HL-60/S4 treated with phorbol 12-myristate 13-acetate at 8.2 ng/mL for 4 days and 3 days (cell line): Measurements from ENCODE around the gene DNAJC19.
"Not testable (repeated sequence)": the region's sequence is repeated elsewhere in the genome, so short reads cannot be mapped to it uniquely, and the experiment has no call there.

ENCODE experiments used
- in situ Hi-C: fragments of 300-500 bp; cut with MboI; formaldehyde crosslinking; loops from 2 replicates; pipeline ENCODE4 v1.15.0; 2022; ENCODE audit warnings: low sequenced_read_pairs

The DNAJC19 gene

DNA sequence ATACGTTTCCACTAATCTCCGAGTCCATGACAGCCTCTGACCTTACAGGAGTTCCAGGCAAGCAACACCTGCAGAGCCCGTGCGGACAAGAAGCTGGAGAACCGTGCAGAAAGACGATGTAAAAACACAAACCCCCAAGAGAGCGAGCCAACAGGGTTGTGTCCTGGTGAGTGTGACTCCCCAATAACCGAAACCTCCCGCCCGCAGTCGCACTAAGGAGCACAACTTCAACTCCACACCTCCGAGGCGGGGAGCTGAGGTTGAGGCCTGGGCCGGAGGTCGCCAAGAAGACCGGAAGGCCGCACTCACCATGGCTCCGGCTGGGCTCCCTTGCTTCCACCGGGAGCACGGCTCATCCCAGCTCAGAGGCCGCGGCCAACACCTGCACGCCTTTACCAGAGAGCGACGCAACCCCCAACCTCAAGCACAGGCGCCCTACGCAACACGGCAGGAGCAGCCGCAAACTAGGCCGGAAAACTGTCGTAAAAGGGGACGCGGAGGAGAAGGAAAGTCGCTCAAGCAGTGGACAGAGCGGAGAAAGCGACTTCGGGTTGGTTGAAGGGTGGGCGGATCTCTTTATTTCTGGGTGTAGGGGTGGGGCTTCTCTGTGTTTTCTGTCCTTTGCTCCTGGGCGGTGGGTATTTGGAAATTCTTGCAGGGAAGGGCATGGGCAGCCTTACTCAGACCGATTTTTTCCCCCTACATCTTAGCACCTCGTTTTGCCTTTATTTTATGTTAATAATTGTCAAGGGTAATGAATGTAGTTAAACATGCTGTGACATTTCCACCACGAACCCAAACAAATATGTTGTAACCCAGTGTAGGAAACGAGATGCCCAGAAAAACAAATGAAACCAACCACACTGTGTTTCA lies at the start of gene DNAJC19:
DNAJC19 (minus strand) TSS at position 446 of the 873 bp plus-strand sequence; CDS start at position 312, 134 bp downstream.
- in situ Hi-C loops, result no loop called here

DNA sequence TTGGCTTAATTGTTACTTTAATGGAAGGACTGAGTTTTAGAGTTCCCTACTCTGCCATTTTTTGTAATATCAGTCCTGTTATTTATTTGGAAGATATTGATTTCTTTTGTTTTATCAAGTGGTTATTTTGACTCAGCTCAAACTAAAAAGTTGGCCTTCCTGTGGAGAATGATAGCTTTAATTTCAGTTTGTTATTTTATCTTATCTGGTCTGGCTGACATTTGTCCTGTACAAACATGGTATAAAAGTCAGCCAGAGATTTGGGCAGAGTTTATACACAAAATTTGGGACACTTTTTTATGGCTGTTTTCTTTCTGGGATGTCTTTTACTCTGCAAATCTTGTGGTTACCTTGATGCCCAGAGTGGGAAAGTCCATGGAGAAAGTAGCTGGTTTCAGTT lies 41.4 kb upstream of the DNAJC19 start:
- in situ Hi-C loops, result no loop called here

DNA sequence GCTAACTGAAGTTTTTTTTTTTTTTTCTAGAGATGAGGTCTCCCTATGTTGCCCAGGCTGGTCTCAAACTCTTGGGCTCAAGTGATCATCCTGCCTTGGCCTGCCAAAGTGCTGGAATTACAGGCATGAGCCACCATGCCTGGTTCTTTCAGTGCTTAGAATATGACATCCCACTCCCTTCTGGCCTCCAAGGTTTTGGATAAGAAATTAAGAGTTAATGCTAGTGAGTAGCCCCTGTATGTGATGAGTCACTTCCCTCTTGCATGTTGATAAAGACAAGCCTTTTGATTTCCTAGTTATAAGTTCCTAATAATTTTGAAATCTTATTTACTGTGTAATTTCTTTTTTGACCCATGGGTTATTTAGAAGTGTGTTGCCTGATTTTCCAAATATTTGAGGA lies 35.7 kb upstream of the DNAJC19 start:
- in situ Hi-C loops, result no loop called here

DNA sequence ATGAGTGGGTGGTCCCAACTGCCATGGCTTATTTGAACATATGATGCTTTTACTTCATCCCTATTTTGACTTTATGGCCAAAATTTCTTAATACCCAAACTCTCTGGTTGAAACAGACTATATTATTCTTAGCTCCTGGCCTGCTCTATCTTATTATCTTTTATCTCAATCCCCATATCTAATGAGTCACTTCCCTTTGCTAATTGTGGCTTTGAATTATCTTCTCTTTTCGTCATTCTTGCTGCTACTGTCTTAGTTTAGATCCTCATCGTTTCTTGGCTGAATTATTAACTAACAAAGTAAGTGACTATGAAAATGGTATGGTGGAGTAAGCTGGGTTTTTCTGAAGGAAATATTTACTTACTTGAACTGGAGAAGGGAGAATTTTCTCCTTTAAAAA lies 28.2 kb upstream of the DNAJC19 start:
- in situ Hi-C loops, result no loop called here

DNA sequence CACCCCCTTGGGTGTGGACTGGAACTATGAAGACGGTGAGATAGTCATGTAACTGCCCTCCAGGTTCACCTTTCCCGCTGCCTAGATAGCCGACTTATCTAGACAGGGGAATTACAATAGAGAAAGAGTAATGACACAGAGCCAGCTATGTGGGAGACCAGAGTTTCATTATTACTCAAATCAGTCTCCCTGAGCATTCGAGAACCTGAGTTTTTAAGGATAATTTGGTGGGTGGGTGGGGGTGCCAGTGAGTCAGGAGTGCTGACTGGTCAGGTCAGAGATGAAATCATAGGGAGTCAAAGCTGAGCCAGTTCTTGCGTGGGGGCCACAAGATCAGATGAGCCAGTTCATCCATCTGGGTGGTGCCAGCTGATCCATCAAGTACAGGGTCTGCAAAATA lies 19.7 kb upstream of the DNAJC19 start:
- in situ Hi-C loops, result no loop called here

DNA sequence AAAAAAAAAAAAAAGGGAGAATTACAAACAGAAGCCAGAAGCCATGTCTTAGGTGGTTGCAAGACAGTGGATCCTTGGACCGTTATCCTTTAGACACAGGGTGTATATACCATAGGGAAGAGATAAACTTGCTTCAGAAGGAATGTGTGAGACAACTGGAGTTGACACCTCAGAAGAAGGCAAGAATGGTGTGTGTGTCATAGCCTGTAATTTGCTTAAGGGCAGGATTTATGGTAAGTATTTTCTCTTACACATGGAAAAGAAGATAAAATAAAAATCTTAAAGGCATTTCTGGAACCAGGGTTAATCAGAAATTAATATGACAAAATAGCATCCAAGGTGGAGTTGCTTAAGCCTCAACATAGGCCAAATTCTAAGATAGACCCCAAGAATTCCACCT lies 19.3 kb upstream of the DNAJC19 start:
- in situ Hi-C loops, result no loop called here

- in situ Hi-C loops, result no loop called here
Measured at GRCh38 chr3:181007262-181007661, 17.7 kb upstream of the DNAJC19 start.

GRCh38 chr3:181006541-181006940 lies 17.0 kb upstream of the DNAJC19 start:
- in situ Hi-C loops, result no loop called here

- in situ Hi-C loops, result not testable (repeated sequence)
Measured at GRCh38 chr3:181003469-181003868, 13.9 kb upstream of the DNAJC19 start.

DNA sequence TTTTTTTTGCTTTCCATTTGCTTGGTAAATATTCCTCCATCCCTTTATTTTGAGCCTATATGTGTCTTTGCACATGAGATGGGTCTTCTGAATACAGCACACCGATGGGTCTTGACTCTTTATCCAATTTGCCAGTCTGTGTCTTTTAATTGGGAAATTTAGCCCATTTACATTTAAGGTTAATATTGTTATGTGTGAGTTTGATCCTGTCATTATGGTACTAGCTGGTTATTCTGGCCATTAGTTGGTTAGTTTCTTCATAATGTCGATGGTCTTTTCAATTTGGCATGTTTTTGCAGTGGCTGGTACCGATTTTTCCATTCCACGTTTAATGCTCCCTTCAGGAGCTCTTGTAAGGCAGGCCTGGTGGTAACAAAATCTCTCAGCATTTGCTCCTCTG lies 12.8 kb upstream of the DNAJC19 start:
- in situ Hi-C loops, result not testable (repeated sequence)

DNA sequence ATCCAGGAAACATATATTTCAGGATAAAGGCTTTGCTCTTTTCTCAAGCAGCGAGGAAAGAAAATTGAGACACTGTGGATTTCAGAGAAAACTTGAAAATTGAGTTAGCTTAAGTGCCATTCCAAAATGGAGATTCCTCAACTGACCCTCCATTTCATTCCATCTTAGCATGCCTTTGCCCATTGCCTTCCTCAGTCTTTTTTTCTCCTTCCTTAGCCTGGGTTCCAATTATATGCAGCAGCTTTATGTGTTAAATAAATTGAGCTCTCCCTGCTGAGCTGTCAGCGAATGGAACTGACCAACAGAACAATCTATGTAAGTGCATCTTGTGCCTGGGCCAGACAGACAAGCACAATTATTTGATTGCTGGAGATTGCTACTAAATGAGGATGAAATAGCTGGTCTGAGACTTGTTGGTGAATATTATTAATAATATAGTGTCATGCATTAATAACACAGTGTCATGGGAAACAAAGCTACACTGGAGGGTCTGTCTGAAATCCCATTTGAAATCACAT lies 6.9 kb upstream of the DNAJC19 start:
- in situ Hi-C loops, result no loop called here

GRCh38 chr3:180990505-180990904 lies 969 bp upstream of the DNAJC19 start:
- in situ Hi-C loops, result no loop called here

DNA sequence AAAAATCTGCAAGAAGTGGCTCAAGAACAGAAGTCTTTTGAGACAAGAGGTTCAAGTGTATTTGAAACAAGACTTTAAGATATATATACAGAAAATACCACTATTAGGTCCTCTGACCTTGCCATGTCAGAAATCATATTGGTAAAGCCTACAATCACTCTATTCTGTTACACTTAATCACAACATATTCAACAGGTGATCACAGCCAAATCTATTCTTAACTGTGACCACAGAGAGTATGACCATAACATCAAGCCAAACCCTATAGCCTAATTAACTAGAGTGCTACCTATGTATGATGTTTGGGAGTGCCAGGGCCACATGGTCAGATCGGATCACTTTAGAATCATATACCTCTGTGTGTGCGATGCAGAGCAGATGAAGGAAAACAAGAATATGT lies 2.2 kb downstream of the DNAJC19 start:
- in situ Hi-C loops, result no loop called here

DNA sequence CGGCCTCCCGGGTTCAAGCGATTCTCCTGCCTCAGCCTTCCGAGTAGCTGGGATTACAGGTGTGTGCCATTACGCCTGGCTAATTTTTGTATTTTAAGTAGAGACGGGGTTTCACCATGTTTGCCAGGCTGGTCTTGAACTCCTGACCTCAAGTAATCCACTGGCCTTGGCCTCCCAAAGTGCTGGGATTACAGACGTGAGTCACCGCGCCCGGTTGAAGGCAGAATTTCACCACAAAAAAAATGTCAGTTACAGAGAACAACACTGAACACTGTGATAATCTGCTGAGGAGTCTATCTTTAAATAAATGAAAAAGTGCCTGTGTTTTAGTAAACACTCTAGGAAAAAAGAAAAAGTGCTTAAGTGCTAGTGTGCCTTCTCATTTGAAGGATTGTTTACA lies 3.2 kb downstream of the DNAJC19 start:
- in situ Hi-C loops, result not testable (repeated sequence)

DNA sequence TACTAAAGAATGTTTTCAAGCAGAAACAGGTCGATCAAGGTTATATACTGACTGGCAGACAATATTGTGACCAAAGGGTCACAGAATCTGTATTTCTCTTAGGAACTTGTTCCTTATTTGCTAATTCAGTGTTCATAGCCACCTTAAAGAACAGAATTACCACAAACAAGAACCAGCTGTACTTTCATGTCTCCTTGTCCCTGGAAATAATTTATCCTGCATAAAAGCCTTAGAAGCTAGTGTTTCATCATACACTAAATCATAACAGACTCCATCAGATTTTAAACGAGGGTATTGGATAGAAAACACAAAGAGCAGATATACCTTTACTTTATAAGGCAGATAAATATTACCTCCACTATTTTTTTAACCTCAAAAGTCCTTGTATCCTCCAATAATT lies 6.4 kb downstream of the DNAJC19 start:
- in situ Hi-C loops, result no loop called here

GRCh38 chr3:180981912-180982311 lies 7.6 kb downstream of the DNAJC19 start:
- in situ Hi-C loops, result no loop called here

DNA sequence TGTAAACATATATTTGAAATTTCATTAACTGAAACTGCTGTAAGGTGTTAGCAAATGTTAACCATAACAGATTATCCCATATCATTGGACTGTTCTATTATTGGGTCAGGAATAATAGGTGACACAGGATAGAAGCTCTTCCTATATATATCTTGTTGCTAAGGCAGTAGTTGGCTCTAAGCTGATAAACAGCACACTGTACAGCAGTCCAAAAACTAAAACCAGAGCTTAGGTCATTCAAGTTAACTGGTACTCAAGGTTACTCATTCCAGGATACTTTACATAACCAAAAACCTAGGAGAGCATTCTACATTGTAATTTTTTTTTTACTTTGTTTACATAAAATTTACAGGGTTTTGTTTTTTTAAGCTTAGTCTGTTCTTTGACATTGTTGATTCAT lies 8.9 kb downstream of the DNAJC19 start:
- in situ Hi-C loops, result no loop called here

- in situ Hi-C loops, result no loop called here
Measured at GRCh38 chr3:180979961-180980360, 9.6 kb downstream of the DNAJC19 start.

GRCh38 chr3:180977498-180977897 lies 12.0 kb downstream of the DNAJC19 start:
- in situ Hi-C loops, result no loop called here

GRCh38 chr3:180974286-180974685 lies 15.2 kb downstream of the DNAJC19 start:
- in situ Hi-C loops, result no loop called here

DNA sequence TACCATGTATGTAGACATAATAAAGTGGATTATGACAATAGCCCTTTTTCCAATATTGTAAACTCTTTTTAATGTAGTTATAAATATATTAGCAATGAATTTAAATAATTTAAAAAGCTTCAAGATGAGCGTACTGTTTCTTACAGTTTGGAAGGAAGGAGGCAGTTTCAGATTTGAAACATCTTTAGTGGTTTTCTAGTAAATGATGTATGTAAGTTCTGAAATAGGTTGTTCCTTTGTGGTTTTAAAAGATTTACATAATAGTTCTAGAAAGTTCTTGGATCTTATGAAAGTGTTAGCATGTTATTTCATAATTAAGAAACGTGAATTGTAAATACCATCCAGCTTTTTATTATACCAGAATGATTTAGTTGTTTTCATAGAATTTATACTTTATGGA lies 16.0 kb downstream of the DNAJC19 start:
- in situ Hi-C loops, result no loop called here

GRCh38 chr3:180970931-180971330 lies 18.6 kb downstream of the DNAJC19 start:
- in situ Hi-C loops, result no loop called here

GRCh38 chr3:180962530-180962929 lies 27.0 kb downstream of the DNAJC19 start:
- in situ Hi-C loops, result no loop called here
